T-cell (primary cell): ENCODE measurements around the gene FAM20C. TPM values are rescaled to one million over a fixed set of nuclear protein-coding genes. Genes with fewer than 3 reads are reported as not detected.
"Not testable (repeated sequence)": the region's sequence is repeated elsewhere in the genome, so short reads cannot be mapped to it uniquely, and the experiment has no call there.

Experiments
- ATAC-seq, 4 experiments: fragments of 200-7000 bp in 3 of 4; fragments of 150-1000 bp in 1 of 4; cut with Tn5 transposase; replicated peaks in 1 of 4; 1 replicate in 3 of 4; 2 replicates in 1 of 4; pipeline ENCODE4 v1.10.0; 2021; ENCODE audit warnings: moderate library complexity in 3 of 4, mild to moderate bottlenecking in 2 of 4, moderate number of reproducible peaks in 1 of 4
- CTCF ChIA-PET, 2 donors: fragments of 300-600 bp; sonication (Branson Sonifier 250); formaldehyde crosslinking; loops; one replicate each; lab custom pipeline; 2022; ENCODE audit warnings: antibody characterized with exemption in 2 of 2; lab: Charles Lee
- POLR2A ChIA-PET, 2 donors: fragments of 300-600 bp; sonication (Branson Sonifier 250); formaldehyde crosslinking; loops; one replicate each; lab custom pipeline; 2022; ENCODE audit warnings: antibody characterized with exemption in 2 of 2; lab: Charles Lee
- DNase-seq, 35 experiments: peaks; one replicate each; pipeline versions ENCODE4 v3.0.0 to v3.0.0-alpha.2; 2013 to 2023
- H3K27ac ChIP-seq: one replicate; pipeline ENCODE4 v1.5.1; 2013; ENCODE audit warnings: low read length
- H3K27me3 ChIP-seq, 2 experiments: replicated peaks in 1 of 2; 1 replicate in 1 of 2; 2 replicates in 1 of 2; pipeline versions ENCODE4 v1.6.1 to v1.7.0; 2013; ENCODE audit warnings: low read length in 1 of 2, mixed read lengths in 1 of 2; ENCODE audit not compliant: control insufficient read depth in 2 of 2, insufficient read depth in 2 of 2; ENCODE audit errors: extremely low read depth in 1 of 2
- H3K36me3 ChIP-seq, 2 donors: 1 replicate in 1 of 2; 2 replicates in 1 of 2; pipeline versions ENCODE4 v1.6.1 to v1.7.0; 2013; ENCODE audit warnings: low read length in 1 of 2; ENCODE audit not compliant: control insufficient read depth in 2 of 2, insufficient read depth in 1 of 2; ENCODE audit errors: extremely low read depth in 1 of 2
- H3K4me1 ChIP-seq, 2 experiments: 1 replicate in 1 of 2; 2 replicates in 1 of 2; pipeline versions ENCODE4 v1.6.1 to v1.7.0; 2013; ENCODE audit warnings: low read length in 2 of 2, mixed read lengths in 1 of 2; ENCODE audit not compliant: insufficient read depth in 2 of 2, control insufficient read depth in 1 of 2; ENCODE audit errors: extremely low read depth in 1 of 2
- H3K4me3 ChIP-seq, 2 donors: 1 replicate in 1 of 2; 2 replicates in 1 of 2; pipeline versions ENCODE4 v1.5.1 to v1.7.0; 2013; ENCODE audit warnings: mild to moderate bottlenecking in 2 of 2, low read length in 1 of 2, moderate library complexity in 1 of 2; ENCODE audit not compliant: control insufficient read depth in 1 of 2; ENCODE audit errors: extremely low read depth in 1 of 2
- H3K9me3 ChIP-seq: 2 replicates; pipeline ENCODE4 v1.7.0; 2013
- H3K27ac Mint-ChIP-seq, 2 donors: one replicate each; pipeline ENCODE4 v1.8.0; 2020 to 2021; ENCODE audit warnings: mild to moderate bottlenecking in 2 of 2, mixed read lengths in 2 of 2
- H3K27me3 Mint-ChIP-seq, 2 donors: one replicate each; pipeline ENCODE4 v1.8.0; 2021 to 2022; ENCODE audit warnings: mixed read lengths in 2 of 2
- H3K36me3 Mint-ChIP-seq: one replicate; pipeline ENCODE4 v1.8.0; 2021; ENCODE audit warnings: mixed read lengths
- H3K4me1 Mint-ChIP-seq, 3 donors: one replicate each; pipeline ENCODE4 v1.8.0; 2020 to 2022; ENCODE audit warnings: mixed read lengths in 3 of 3, mild to moderate bottlenecking in 1 of 3
- H3K4me3 Mint-ChIP-seq, 3 donors: one replicate each; pipeline ENCODE4 v1.8.0; 2020 to 2022; ENCODE audit warnings: mild to moderate bottlenecking in 3 of 3, mixed read lengths in 3 of 3, moderate library complexity in 3 of 3
- H3K9me3 Mint-ChIP-seq, 3 donors: one replicate each; pipeline ENCODE4 v1.8.0; 2020 to 2022; ENCODE audit warnings: mixed read lengths in 3 of 3
- WGBS: methylation state at CpG from one replicate; pipeline ENCODE4 v1.1.5; 2013; ENCODE audit warnings: missing lambda C conversion rate; ENCODE audit not compliant: insufficient coverage; 5-methylcytosine and 5-hydroxymethylcytosine counted together
- total RNA-seq, 35 experiments: library from RNA in 6 of 35; stranded (reverse) in 6 of 35; fragments of 120-200 nt in 1 of 35; gene quantifications; one replicate each; pipeline versions ENCODE4 v1.2.1 to v1.2.4 and lab custom pipeline; 2013 to 2026

The FAM20C gene
- total RNA-seq, 5 donors from 2014 or later (not counting 1 experiment from before 2014, with no cell fraction given), result 0.18 to 2.0 (median 1.2) TPM

DNA sequence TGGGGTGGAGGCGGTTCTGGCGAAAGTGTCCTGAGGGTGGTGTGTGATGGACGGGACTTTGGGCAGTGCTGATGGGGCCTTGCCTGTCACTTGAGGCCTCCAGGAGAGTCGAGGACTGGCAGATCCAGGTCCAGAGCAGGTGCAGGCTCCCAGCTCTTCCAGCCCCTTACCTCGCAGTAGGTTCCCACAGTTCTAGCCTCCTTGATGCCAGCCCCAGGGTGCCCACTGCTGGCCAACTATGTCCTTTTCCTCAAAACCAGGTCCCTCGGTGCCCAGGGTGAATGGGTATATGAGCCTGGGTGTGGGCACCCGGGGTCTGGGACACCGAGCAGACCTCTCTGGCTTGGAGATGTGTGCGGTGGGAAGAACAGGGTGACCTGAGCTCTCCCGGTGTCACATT, 8.3 kb downstream of the FAM20C start:
- H3K36me3 ChIP-seq, result no peaks in the 10 kb centered on the region
- peaks cover 0 to 30% of the 10 kb centered on the region in 2 experiments for H3K27me3 ChIP-seq
- H3K9me3 ChIP-seq, result no peaks in the 10 kb centered on the region

GRCh38 chr7:204326-204725, 12.0 kb downstream of the FAM20C start:
- peaks cover 0 to 4% of the 10 kb centered on the region in 2 experiments for H3K27me3 ChIP-seq
- no peaks in the 10 kb centered on the region for H3K4me1 ChIP-seq
- H3K9me3 ChIP-seq, result no peaks in the 10 kb centered on the region
- H3K9me3 Mint-ChIP-seq, result no peaks in the 10 kb centered on the region
- H3K4me1 Mint-ChIP-seq, result no peaks in the 10 kb centered on the region
- H3K4me3 Mint-ChIP-seq, result no peak overlapping the region
- no peak overlapping the region for H3K4me3 ChIP-seq
- POLR2A ChIA-PET, result no interaction called here
- DNase-seq (no peak), ATAC-seq (no peak)
- H3K27ac Mint-ChIP-seq, result no peak overlapping the region
- no peak overlapping the region for H3K27ac ChIP-seq
- 94% methylated on average over 17 of the region's 17 CpGs for WGBS
- H3K36me3 ChIP-seq, result no peaks in the 10 kb centered on the region
- no peaks in the 10 kb centered on the region for H3K36me3 Mint-ChIP-seq
- CTCF ChIA-PET, result no interaction called here
- peaks cover 0 to 8% of the 10 kb centered on the region in 2 donors for H3K27me3 Mint-ChIP-seq

More for the DNA sequence above, 8.3 kb downstream of the FAM20C start:
- 90% methylated on average over 6 of the region's 10 CpGs for WGBS
- H3K4me3 Mint-ChIP-seq, result no peak overlapping the region
- Histone ChIP-seq H3K4me1 (no peaks in the 10 kb centered on the region), H3K4me3 (no peak overlapping the region), H3K27ac (no peak overlapping the region)
- no peak for ATAC-seq
- no peak overlapping the region for H3K27ac Mint-ChIP-seq
- H3K36me3 Mint-ChIP-seq, result no peaks in the 10 kb centered on the region
- POLR2A ChIA-PET, result no interaction called here
- CTCF ChIA-PET, result no interaction called here
- no peaks in the 10 kb centered on the region for H3K9me3 Mint-ChIP-seq
- DNase-seq, result no peak
- H3K27me3 Mint-ChIP-seq, result peaks cover 10 to 19% of the 10 kb centered on the region in 2 donors
- H3K4me1 Mint-ChIP-seq, result no peaks in the 10 kb centered on the region

DNA sequence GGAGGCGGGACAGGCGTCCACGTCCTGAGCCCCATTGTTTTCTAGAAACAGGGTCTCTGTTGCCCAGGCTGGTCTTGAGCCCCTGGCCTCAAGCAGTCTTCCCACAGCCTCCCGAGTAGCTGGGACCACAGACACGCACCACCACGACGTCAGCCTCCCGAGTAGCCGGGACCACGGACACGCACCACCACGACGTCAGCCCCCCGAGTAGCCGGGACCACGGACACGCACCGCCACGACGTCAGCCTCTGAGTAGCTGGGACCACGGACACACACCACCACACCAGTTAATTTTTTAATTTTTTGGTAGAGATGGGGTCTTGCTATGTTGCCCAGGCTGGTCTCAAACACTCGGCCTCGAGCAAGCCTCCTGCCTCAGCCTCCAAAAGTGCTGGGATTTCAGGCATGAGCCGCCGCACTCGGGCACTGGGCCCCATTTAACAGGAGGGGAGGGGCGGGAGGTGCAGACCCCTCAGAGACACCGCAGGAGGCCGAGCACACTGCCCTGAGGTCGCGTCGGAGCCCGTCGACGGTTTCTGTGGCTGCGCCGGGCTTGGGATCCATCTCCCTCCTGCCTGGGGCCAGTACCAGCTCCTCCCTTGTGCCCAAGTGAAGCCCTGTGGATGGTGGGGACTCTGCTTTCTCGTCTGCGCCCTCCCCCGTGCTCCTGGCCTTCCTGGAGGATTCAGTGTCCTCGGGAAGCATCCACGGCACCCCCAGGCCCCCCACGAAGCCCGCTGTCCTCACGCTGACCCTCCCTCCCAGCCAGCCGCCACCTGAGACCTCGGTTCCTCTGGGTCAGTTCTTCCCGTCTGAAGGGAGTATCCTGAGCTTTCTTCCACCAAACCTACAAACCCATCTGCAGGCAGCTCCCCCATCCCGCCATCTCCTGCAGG, 13.0 kb downstream of the FAM20C start:
- H3K27me3 Mint-ChIP-seq, result peaks cover 0 to 8% of the 10 kb centered on the region in 2 donors
- H3K9me3 ChIP-seq, result no peaks in the 10 kb centered on the region

DNA sequence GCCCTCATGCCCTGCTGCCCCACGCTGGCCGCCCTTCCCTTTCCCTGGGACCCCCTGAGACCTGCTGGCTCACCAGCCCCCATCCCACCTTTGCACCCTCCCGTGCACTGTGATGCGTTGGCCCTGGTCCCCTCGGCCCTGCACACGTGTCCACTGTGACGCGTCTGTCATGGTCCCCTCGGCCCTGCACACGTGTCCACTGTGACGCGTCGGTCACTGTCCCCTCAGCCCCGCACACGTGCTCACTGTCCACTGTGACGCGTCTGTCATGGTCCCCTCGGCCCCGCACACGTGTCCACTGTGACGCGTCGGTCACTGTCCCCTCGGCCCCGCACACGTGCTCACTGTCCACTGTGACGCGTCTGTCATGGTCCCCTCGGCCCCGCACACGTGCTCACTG, 14.0 kb downstream of the FAM20C start:
- H3K27me3 ChIP-seq, CTCF ChIA-PET, DNase-seq, ATAC-seq, H3K9me3 Mint-ChIP-seq, H3K4me1 ChIP-seq, H3K27ac ChIP-seq, H3K4me1 Mint-ChIP-seq, H3K27ac Mint-ChIP-seq, H3K36me3 ChIP-seq, H3K9me3 ChIP-seq, POLR2A ChIA-PET, H3K27me3 Mint-ChIP-seq, H3K4me3 Mint-ChIP-seq, H3K4me3 ChIP-seq, H3K36me3 Mint-ChIP-seq: not testable (repeated sequence)
- WGBS, result 84% methylated on average over 29 of the region's 31 CpGs

More for the DNA sequence above, 13.0 kb downstream of the FAM20C start:
- H3K36me3 ChIP-seq, result no peaks in the 10 kb centered on the region
- ATAC-seq (no peak), DNase-seq (no peak)
- no peak overlapping the region for H3K27ac ChIP-seq
- H3K27ac Mint-ChIP-seq, result no peak overlapping the region
- H3K36me3 Mint-ChIP-seq, result no peaks in the 10 kb centered on the region
- H3K4me3 ChIP-seq, result no peak overlapping the region
- no peaks in the 10 kb centered on the region for H3K4me1 Mint-ChIP-seq
- no peaks in the 10 kb centered on the region for H3K9me3 Mint-ChIP-seq
- no peak overlapping the region for H3K4me3 Mint-ChIP-seq
- POLR2A ChIA-PET, result no interaction called here
- 96% methylated on average over 39 of the region's 49 CpGs for WGBS
- CTCF ChIA-PET, result no interaction called here
- no peaks in the 10 kb centered on the region for H3K4me1 ChIP-seq
- peaks cover 0 to 9% of the 10 kb centered on the region in 2 experiments for H3K27me3 ChIP-seq

- POLR2A ChIA-PET, result no interaction called here
- no peaks in the 10 kb centered on the region for H3K27me3 Mint-ChIP-seq
- H3K9me3 Mint-ChIP-seq, result no peaks in the 10 kb centered on the region
- no peaks in the 10 kb centered on the region for H3K36me3 Mint-ChIP-seq
- Histone ChIP-seq H3K9me3 (no peaks in the 10 kb centered on the region), H3K4me3 (no peak overlapping the region), H3K27me3 (peaks cover 0 to 4% of the 10 kb centered on the region in 2 experiments), H3K4me1 (no peaks in the 10 kb centered on the region), H3K27ac (no peak overlapping the region), H3K36me3 (no peaks in the 10 kb centered on the region)
- no peak overlapping the region for H3K4me3 Mint-ChIP-seq
- 92% methylated on average over 26 of the region's 39 CpGs for WGBS
- no peak for DNase-seq
- CTCF ChIA-PET, result no interaction called here
- no peaks in the 10 kb centered on the region for H3K4me1 Mint-ChIP-seq
- no peak overlapping the region for H3K27ac Mint-ChIP-seq
- ATAC-seq, result no peak
Observed at GRCh38 chr7:207418-208129, 15.2 kb downstream of the FAM20C start.

DNA sequence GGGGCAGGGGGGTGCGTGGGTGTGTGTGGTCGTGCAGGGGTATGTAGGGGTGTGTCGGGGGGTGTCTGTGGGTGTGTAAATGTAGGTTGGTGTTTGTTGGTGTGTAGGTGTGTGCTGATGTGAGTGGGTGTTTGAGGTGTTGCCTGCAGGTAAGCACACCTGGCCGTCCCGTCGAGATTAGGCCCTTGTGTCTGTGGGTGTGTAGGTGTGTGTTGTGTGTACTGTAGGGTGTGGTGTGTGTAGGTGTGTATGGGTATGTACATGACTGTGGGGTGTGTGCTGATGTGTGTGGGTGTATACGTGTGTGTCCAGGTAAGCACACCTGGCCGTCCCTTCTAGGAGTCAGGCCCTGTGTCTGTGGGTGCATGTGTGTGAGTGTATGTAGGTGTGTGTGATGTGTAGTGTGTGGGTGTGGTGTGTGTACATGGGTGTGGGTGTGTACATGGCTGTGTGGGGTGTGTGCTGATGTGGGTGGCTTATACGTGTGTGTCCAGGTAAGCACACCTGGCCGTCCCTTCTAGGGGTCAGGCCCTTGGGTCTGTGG, 15.8 kb downstream of the FAM20C start:
- H3K27me3 Mint-ChIP-seq, result no peaks in the 10 kb centered on the region
- no peaks in the 10 kb centered on the region for H3K9me3 Mint-ChIP-seq
- ChIA-PET CTCF (no interaction called here), POLR2A (no interaction called here)
- H3K4me3 Mint-ChIP-seq, result no peak overlapping the region
- 78% methylated on average over 8 of the region's 10 CpGs for WGBS
- H3K27ac ChIP-seq, result no peak overlapping the region
- H3K4me3 ChIP-seq, result no peak overlapping the region
- DNase-seq (no peak), ATAC-seq (no peak)
- H3K4me1 Mint-ChIP-seq, result no peaks in the 10 kb centered on the region
- no peak overlapping the region for H3K27ac Mint-ChIP-seq
- H3K36me3 Mint-ChIP-seq, result no peaks in the 10 kb centered on the region
- H3K9me3 ChIP-seq, result no peaks in the 10 kb centered on the region
- no peaks in the 10 kb centered on the region for H3K4me1 ChIP-seq
- peaks cover 0 to 4% of the 10 kb centered on the region in 2 experiments for H3K27me3 ChIP-seq
- H3K36me3 ChIP-seq, result no peaks in the 10 kb centered on the region
